ENCODE measurements around the gene SRRM5. TPM values are rescaled to one million over a fixed set of nuclear protein-coding genes. Genes with fewer than 3 reads are reported as not detected.
A peak's percentile ranks its signal among the peaks of the same experiment; 100 is the strongest.

The SRRM5 gene, protein sequence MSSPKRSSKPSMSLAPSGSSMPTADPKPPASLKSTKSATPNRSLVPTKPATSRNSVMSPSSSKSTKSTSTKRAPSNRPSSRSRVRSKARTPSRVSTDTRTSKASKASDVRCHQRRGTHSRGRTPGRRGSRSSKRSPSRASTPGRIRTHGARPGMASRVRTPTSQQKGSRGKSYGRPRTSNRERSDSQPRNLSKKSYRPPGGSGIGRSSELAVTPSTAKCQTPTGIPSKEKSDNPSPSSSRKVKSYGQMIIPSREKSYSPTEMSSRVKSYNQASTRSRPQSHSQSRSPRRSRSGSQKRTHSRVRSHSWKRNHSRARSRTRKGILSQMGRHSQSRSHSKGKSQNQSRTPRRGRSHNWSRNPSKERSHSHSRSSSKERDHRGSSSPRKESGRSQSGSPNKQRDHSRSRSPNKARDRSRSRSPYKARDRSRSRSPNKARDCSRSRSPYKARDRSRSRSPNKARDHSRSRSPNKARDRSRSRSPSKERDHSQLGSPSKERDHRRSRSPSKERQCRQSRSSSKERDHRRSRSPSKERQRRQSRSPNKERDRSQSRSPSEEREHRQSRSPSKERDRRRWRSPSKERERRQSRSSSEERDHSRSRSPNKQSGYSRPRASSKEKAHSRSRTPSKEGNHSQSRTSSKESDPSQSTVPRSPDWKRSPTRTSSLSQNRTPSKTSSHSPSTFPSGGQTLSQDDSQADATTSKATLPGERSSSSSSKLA
- total RNA-seq, result under 1 TPM; 0.14 to 0.63 (median 0.41) TPM
- long read RNA-seq, donor 1, partial matches to known transcripts, result 0 of 3 reads
- long read RNA-seq, donor 1, other reads (novel, unspliced or antisense), result 3 of 3 reads
- long read RNA-seq, donor 2, result 0 reads

GRCh38 chr19:43611788-43612187 lies at the start of gene SRRM5:
Gene SRRM5 (plus strand): TSS chr19:43612088. CDS start chr19:43612122, 34 bp downstream.
- Histone ChIP-seq H3K9me3 (no peaks in the 10 kb centered on the region), H3K4me1 (ENCODE audit: low read depth) (no peaks in the 10 kb centered on the region), H3K36me3 (ENCODE audit: low read depth) (no peaks in the 10 kb centered on the region), H3K4me3 (no peak within 1 kb of the TSS)
- TF ChIP-seq, protein P1, sequence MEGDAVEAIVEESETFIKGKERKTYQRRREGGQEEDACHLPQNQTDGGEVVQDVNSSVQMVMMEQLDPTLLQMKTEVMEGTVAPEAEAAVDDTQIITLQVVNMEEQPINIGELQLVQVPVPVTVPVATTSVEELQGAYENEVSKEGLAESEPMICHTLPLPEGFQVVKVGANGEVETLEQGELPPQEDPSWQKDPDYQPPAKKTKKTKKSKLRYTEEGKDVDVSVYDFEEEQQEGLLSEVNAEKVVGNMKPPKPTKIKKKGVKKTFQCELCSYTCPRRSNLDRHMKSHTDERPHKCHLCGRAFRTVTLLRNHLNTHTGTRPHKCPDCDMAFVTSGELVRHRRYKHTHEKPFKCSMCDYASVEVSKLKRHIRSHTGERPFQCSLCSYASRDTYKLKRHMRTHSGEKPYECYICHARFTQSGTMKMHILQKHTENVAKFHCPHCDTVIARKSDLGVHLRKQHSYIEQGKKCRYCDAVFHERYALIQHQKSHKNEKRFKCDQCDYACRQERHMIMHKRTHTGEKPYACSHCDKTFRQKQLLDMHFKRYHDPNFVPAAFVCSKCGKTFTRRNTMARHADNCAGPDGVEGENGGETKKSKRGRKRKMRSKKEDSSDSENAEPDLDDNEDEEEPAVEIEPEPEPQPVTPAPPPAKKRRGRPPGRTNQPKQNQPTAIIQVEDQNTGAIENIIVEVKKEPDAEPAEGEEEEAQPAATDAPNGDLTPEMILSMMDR (IDR thresholded peaks at IDR 0.05), result no peak
- intact Hi-C loops (cut with DNase I, micrococcal nuclease), result no loop called here
- ATAC-seq (no peak), DNase-seq (no peak)

- TF ChIP-seq, protein P1 (IDR thresholded peaks at IDR 0.05), result no peak
- Histone ChIP-seq H3K4me3 (no peak overlapping the region), H3K4me1 (ENCODE audit: low read depth) (no peaks in the 10 kb centered on the region), H3K9me3 (no peaks in the 10 kb centered on the region), H3K36me3 (ENCODE audit: low read depth) (no peaks in the 10 kb centered on the region)
- DNase-seq (no peak), ATAC-seq (peak; percentile 7)
- intact Hi-C loops (cut with DNase I, micrococcal nuclease), result no loop called here
Measured at GRCh38 chr19:43562226-43562697, 49.6 kb upstream of the SRRM5 start.

DNA sequence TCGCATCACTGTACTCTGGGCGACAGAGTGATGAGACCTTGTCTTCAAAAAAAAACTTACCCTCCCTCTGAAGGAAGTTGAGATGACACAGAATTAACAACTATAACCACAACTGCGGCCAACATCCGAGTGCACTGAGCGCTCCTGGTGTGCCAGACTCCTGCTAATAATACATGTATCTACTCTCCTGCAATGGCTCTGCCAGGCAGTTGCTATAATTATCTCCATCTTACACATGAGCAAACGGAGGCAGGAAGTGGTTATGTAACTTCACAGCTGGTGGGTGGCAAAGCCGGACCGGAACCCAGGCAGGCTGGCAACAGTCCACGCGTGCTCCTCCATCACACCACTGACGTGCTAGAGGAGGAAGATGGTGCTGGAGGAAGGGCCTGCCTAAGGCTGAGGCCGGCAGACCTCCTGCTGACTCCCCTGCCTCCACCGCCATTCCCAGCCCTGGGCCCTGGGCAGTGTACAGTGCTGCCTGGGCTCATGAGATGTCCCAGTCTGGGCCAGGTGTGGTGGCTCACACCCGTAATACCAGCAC lies 49.1 kb upstream of the SRRM5 start:
- Histone ChIP-seq H3K4me1 (ENCODE audit: low read depth) (no peaks in the 10 kb centered on the region), H3K9me3 (no peaks in the 10 kb centered on the region), H3K4me3 (no peak overlapping the region), H3K36me3 (ENCODE audit: low read depth) (no peaks in the 10 kb centered on the region)
- TF ChIP-seq, protein P1 (IDR thresholded peaks at IDR 0.05), result no peak
- intact Hi-C loops (cut with DNase I, micrococcal nuclease), result no loop called here
- peak; percentile 66 to 91 (median 76) for DNase-seq
- ATAC-seq, result peak; percentile 83

DNA sequence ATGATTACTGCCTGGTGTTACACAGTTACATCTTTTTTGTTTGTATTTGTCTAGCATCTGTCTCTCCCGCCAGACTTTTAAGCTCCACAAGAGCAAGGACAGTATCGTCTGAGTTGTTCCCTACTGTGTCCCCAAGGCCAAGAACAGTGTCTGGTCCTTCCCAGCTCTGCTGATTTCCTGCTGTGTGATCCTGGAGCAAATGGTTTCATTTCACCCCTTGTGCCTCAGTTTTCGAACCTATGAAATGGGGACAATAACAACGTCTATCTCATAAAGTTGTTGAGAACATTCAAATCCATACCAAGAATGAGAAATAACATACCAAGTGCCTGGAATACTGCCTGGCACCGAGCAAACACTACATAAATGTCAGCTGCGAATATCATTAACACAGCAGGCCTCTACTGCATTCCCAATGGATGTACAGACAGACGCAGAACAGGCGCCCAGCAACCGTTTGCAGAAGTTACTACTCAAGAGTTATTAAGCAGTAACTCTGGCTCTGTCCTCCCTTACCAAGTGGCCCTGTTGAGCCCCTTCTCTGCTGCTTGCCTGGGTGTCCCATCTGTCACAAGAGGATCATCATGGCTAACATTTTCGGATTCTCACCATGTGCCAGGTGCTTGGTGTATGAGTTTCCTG lies 48.0 kb upstream of the SRRM5 start:
- TF ChIP-seq, protein P1 (IDR thresholded peaks at IDR 0.05), result no peak
- intact Hi-C loops (cut with DNase I, micrococcal nuclease), result no loop called here
- Histone ChIP-seq H3K4me3 (no peak overlapping the region), H3K4me1 (ENCODE audit: low read depth) (no peaks in the 10 kb centered on the region), H3K9me3 (no peaks in the 10 kb centered on the region), H3K36me3 (ENCODE audit: low read depth) (no peaks in the 10 kb centered on the region)
- DNase-seq, result no peak
- ATAC-seq, result no peak

DNA sequence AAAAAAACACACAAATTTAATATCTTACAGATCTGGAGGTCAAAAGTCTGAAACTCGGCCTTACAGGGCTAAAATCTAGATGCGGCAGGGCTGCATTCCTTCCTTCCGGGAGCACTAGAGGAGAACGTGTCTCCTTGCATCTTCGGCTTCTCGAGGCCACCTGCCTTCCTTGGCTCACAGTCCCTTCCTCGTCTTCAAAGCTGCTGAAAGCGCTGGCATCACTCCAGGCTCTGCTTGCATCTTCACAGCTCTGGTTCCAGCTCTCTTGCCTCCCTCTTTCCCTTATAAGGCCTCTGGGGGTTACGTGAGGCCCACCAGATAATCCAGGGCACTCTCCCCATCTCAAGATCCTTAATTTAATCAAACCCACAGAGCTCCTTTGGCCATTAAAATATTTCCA lies 47.1 kb upstream of the SRRM5 start:
- intact Hi-C loops (cut with DNase I, micrococcal nuclease), result no loop called here
- ATAC-seq (no peak), DNase-seq (no peak)
- no peaks in the 10 kb centered on the region for H3K36me3 ChIP-seq (ENCODE audit: low read depth)
- H3K4me1 ChIP-seq (ENCODE audit: low read depth), result no peaks in the 10 kb centered on the region
- no peaks in the 10 kb centered on the region for H3K9me3 ChIP-seq
- H3K4me3 ChIP-seq, result no peak overlapping the region
- TF ChIP-seq, protein P1 (IDR thresholded peaks at IDR 0.05), result no peak

Data from mucosa of descending colon (tissue), 3 donors.